Measurements from ENCODE around the gene CEP55.

Gene CEP55

DNA sequence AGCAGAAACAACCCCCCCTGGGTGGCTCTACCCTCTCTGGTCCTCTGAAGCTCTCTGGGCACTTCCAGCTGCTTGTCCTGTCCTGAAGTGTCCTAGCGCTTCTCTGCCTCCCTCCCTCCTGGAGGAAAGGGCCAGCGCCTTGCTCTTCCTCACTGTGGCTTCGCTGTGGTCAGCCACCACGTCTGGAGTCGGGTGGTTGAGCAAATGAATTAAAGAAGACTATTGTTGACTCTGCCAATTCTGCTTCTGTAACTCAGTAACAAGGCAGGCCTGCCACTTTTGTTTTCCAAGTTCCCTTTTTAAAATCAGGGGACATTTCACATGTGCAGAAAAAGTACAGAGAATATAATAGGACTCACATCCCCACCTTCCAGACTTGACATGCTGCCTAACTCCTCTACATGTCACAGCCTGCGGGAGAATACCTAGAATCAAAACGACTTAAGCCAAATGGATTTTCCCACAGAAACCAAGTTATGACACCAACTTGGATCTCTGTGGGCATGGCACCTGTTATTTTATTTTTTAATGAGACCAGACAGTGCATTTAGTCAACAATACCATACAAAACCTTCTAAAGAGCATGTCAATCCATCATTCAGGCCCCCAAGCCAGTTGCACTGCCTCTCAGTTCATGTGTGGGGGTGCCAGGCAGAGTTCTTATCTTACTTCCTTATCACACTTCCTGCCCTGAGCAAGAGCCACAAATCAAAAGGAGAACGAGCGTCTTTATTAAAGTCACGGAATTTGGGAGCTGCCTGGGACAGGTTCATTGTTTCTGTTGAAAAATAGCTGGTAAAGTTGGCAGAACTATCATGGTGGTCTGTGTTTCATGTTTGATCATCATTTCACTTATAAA is 76.9 kb downstream of the CEP55 start:
- no peak for DNase-seq

DNA sequence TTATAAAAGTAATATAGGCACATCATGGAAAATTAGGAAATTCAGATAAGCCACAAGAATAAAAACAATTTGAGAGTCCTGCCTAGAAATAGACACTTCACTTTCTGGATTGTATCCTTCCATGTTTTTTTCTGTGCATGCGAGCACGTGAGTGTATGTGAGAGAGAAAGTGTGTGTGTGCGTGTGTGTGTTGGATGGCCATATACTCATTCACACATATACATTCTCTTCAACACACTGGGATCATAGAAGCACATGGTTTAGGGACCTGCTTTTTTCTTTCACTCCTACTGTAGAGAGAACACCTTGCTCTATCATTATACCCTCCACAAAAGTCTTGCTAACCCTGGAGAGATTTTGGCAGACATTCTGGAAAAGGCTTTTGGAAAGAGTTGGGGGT is 77.5 kb downstream of the CEP55 start:
- TF ChIP-seq GATA1 (IDR thresholded peaks at IDR 0.05; ENCODE audit: low read depth, low read length) = no peak
- TF ChIP-seq POLR2A (IDR thresholded peaks at IDR 0.05; ENCODE audit: low read length) = no peak
- no peak for DNase-seq

More for the DNA sequence above, 76.9 kb downstream of the CEP55 start:
- TF ChIP-seq GATA1 (IDR thresholded peaks at IDR 0.05; ENCODE audit: low read depth, low read length) (no peak), POLR2A (IDR thresholded peaks at IDR 0.05; ENCODE audit: low read length) (no peak)

DNA sequence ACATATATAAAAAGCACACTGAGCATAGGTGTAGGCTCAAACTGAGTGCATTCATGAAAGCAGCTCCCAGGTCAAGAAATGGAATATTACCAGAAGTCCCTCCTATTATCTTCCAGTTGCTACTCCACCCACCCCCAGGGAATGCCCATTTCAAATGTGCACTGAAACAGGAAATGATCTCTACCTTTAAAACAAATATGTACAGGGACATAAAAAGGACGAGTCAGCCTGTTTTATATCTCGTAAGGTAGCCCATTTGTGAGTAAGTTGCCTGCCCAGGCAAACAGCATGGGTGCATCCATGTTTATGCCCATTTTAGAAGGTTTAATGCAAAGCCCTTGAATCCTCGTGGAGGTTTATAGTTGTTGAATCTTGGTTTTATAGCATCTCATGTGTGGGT is 80.5 kb downstream of the CEP55 start:
- DNase-seq = no peak
- TF ChIP-seq GATA1 (IDR thresholded peaks at IDR 0.05; ENCODE audit: low read depth, low read length) = no peak
- TF ChIP-seq POLR2A (IDR thresholded peaks at IDR 0.05; ENCODE audit: low read length) = no peak

- DNase-seq = no peak
- no peak for TF ChIP-seq GATA1 (IDR thresholded peaks at IDR 0.05; ENCODE audit: low read depth, low read length)
- TF ChIP-seq POLR2A (IDR thresholded peaks at IDR 0.05; ENCODE audit: low read length) = no peak
Measured at GRCh38 chr10:93577565-93577964, 81.2 kb downstream of the CEP55 start.

Measured in erythroblast (primary cell).